Upper lobe of left lung (tissue), 6 donors: ENCODE data around the gene CAMK2G. TPM values are rescaled to one million over a fixed set of nuclear protein-coding genes. Genes with fewer than 3 reads are reported as not detected.

ENCODE experiments used
- ATAC-seq, 2 donors: fragments of 200-7000 bp; cut with Tn5 transposase; one replicate each; pipeline ENCODE4 v1.9.1; 2022; ENCODE audit warnings: mild to moderate bottlenecking in 2 of 2, moderate library complexity in 2 of 2; ENCODE audit not compliant: low FRiP score in 2 of 2
- DNase-seq, 2 donors: peaks; one replicate each; pipeline ENCODE4 v3.0.0-alpha.2; 2019 to 2020
- H3K27ac ChIP-seq, 4 donors: fragments of 200-600 bp; sonication (generic); one replicate each; pipeline ENCODE4 v1.5.1; 2016 to 2019
- H3K27me3 ChIP-seq, 4 donors: fragments of 200-600 bp; sonication (generic); one replicate each; pipeline ENCODE4 v1.5.1; 2017 to 2019
- H3K36me3 ChIP-seq, 4 donors: fragments of 200-600 bp; sonication (generic); one replicate each; pipeline ENCODE4 v1.5.1; 2016 to 2019
- H3K4me1 ChIP-seq, 4 donors: fragments of 200-600 bp; sonication (generic); one replicate each; pipeline ENCODE4 v1.5.1; 2018 to 2019
- H3K4me3 ChIP-seq, 4 donors: fragments of 200-600 bp; sonication (generic); one replicate each; pipeline ENCODE4 v1.5.1; 2017 to 2019; ENCODE audit warnings: mild to moderate bottlenecking in 2 of 4, moderate library complexity in 1 of 4
- H3K9me3 ChIP-seq, 4 donors: fragments of 200-600 bp; sonication (generic); one replicate each; pipeline ENCODE4 v1.5.1; 2018 to 2019
- EP300 ChIP-seq, 4 donors: sonication (generic); formaldehyde crosslinking; IDR thresholded peaks; one replicate each; pipeline ENCODE4 v1.5.1; 2017; ENCODE audit warnings: antibody characterized with exemption in 4 of 4, control low read depth in 2 of 4
- POLR2A ChIP-seq, 4 donors: fragments of 450-650 bp; IDR thresholded peaks; one replicate each; pipeline ENCODE4 v1.5.1; 2016 to 2017; ENCODE audit warnings: antibody characterized with exemption in 4 of 4, mild to moderate bottlenecking in 2 of 4
- POLR2AphosphoS5 ChIP-seq, 2 donors: sonication (generic); formaldehyde crosslinking; IDR thresholded peaks; one replicate each; pipeline ENCODE4 v1.5.1; 2017; ENCODE audit warnings: antibody characterized with exemption in 2 of 2
- WGBS, 2 donors: methylation state at CpG; one replicate each; pipeline ENCODE4 v1.1.5; 2017 to 2018; 5-methylcytosine and 5-hydroxymethylcytosine counted together
- total RNA-seq, 6 donors: library from RNA; depleted of rRNA in 4 of 6; stranded (reverse); fragments of >200 nt in 4 of 6; gene quantifications; one replicate each; pipeline versions ENCODE4 v1.1.0 to v1.2.1, GENCODE V29; 2016 to 2021
- TF ChIP-seq, protein P1 (sequence below), 6 experiments: fragments of 450-650 bp in 4 of 6; fragments of 200-600 bp in 2 of 6; sonication (generic) in 2 of 6; IDR thresholded peaks; one replicate each; pipeline ENCODE4 v1.5.1; 2016 to 2019; ENCODE audit warnings: antibody characterized with exemption in 6 of 6
- donor health status: DM: no; HTN: no; CAD: no; lungs with moderate emphysema.
- donor health status: DM: no; HTN: yes; CAD: no; lungs with severe emphysema.

CAMK2G gene
- total RNA-seq, 6 donors from 2014 or later, result 25.7 to 52.3 (median 43.0) TPM

DNA sequence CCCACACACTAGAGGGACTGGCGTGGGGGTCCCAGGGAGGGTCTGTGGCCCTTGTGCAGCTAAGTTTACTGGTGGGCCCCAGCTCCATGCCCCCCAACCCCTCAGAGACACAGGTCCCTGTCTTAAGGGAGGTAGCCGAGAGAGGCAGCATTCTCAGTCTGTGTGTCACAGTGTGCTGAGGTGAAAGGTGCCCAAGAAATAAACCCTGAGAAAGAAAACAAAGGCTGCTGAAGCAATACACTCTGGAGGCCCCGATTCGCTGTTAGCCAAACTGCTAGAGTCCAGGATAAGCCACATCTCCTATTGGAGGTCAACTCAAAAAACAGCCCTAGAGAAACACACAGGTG, 34.3 kb downstream of the CAMK2G start:
- ATAC-seq, result no peak
- no peak for DNase-seq
- Histone ChIP-seq H3K4me3 (no peak overlapping the region), H3K27ac (no peak overlapping the region), H3K27me3 (no peaks in the 10 kb centered on the region), H3K9me3 (no peaks in the 10 kb centered on the region), H3K4me1 (peaks cover 0 to 8% (median 5%) of the 10 kb centered on the region in 4 donors), H3K36me3 (peaks cover 8 to 78% (median 68%) of the 10 kb centered on the region in 4 donors)
- 100% methylated on average over 3 to 4 of the region's 4 CpGs for WGBS, 2 donors
- TF ChIP-seq, protein P1, sequence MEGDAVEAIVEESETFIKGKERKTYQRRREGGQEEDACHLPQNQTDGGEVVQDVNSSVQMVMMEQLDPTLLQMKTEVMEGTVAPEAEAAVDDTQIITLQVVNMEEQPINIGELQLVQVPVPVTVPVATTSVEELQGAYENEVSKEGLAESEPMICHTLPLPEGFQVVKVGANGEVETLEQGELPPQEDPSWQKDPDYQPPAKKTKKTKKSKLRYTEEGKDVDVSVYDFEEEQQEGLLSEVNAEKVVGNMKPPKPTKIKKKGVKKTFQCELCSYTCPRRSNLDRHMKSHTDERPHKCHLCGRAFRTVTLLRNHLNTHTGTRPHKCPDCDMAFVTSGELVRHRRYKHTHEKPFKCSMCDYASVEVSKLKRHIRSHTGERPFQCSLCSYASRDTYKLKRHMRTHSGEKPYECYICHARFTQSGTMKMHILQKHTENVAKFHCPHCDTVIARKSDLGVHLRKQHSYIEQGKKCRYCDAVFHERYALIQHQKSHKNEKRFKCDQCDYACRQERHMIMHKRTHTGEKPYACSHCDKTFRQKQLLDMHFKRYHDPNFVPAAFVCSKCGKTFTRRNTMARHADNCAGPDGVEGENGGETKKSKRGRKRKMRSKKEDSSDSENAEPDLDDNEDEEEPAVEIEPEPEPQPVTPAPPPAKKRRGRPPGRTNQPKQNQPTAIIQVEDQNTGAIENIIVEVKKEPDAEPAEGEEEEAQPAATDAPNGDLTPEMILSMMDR (IDR thresholded peaks at IDR 0.05), result no peak

GRCh38 chr10:73839276-73839966, 34.9 kb downstream of the CAMK2G start:
- DNase-seq (peak in 1 of 2 donors; percentile 74), ATAC-seq (no peak)
- H3K27ac ChIP-seq, result no peak overlapping the region
- H3K36me3 ChIP-seq, result peaks cover 8 to 83% (median 66%) of the 10 kb centered on the region in 4 donors
- H3K4me3 ChIP-seq, result no peak overlapping the region
- peaks cover 0 to 8% (median 5%) of the 10 kb centered on the region in 4 donors for H3K4me1 ChIP-seq
- 93 to 97% methylated on average over 9 to 31 of the region's 40 CpGs for WGBS, 2 donors
- H3K9me3 ChIP-seq, result no peaks in the 10 kb centered on the region
- TF ChIP-seq POLR2A (IDR thresholded peaks at IDR 0.05) (no peak), EP300 (IDR thresholded peaks at IDR 0.05) (no peak), POLR2AphosphoS5 (IDR thresholded peaks at IDR 0.05) (no peak)
- TF ChIP-seq, protein P1 (IDR thresholded peaks at IDR 0.05), result no peak
- no peaks in the 10 kb centered on the region for H3K27me3 ChIP-seq

- no peak overlapping the region for H3K4me3 ChIP-seq
- no peaks in the 10 kb centered on the region for H3K9me3 ChIP-seq
- peaks cover 0 to 5% (median 5%) of the 10 kb centered on the region in 4 donors for H3K4me1 ChIP-seq
- no peak overlapping the region for H3K27ac ChIP-seq
- ATAC-seq (no peak), DNase-seq (no peak)
- no peaks in the 10 kb centered on the region for H3K27me3 ChIP-seq
- 93 to 98% methylated on average over 6 to 8 of the region's 8 CpGs for WGBS, 2 donors
- H3K36me3 ChIP-seq, result peaks cover 8 to 77% (median 66%) of the 10 kb centered on the region in 4 donors
- no peak for TF ChIP-seq EP300 (IDR thresholded peaks at IDR 0.05)
- TF ChIP-seq, protein P1 (IDR thresholded peaks at IDR 0.05), result no peak
- TF ChIP-seq POLR2AphosphoS5 (IDR thresholded peaks at IDR 0.05), result no peak
- no peak for TF ChIP-seq POLR2A (IDR thresholded peaks at IDR 0.05)
These were observed 35.5 kb downstream of the CAMK2G start for GRCh38 chr10:73838827-73839226.

DNA sequence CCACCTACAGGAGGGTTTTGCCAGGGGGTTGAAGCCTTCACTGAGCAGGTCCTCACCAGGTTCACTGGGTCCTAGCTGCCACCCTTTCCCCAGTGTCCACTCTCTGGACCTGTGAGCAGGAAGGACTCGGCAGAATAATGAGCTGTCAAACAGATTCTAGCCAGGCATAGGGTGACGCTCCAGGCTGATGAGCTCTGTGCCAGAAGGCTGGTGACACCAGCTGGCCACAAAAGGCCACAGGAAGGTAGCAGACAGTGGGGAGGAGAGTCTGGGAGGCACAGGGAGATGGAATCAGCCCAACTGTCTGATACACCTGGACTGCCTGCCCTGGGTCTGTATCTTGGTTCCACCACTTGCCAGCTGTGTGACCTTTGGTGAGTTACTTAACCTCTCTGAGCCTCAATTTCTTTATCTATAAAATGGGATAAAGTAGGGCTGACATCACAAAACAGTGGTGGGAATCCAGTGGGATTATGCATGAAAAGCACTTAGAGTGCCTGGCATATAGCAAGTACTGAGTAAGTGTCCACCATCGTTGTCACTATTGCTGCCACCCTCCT, 36.3 kb downstream of the CAMK2G start:
- Histone ChIP-seq H3K27me3 (no peaks in the 10 kb centered on the region), H3K36me3 (peaks cover 8 to 73% (median 63%) of the 10 kb centered on the region in 4 donors), H3K27ac (no peak overlapping the region), H3K9me3 (no peaks in the 10 kb centered on the region), H3K4me1 (no peaks in the 10 kb centered on the region), H3K4me3 (no peak overlapping the region)
- DNase-seq (no peak), ATAC-seq (no peak)
- 90 to 100% methylated on average over 3 of the region's 3 CpGs for WGBS, 2 donors
- TF ChIP-seq EP300 (IDR thresholded peaks at IDR 0.05), result no peak
- no peak for TF ChIP-seq POLR2A (IDR thresholded peaks at IDR 0.05)
- TF ChIP-seq, protein P1 (IDR thresholded peaks at IDR 0.05), result no peak
- no peak for TF ChIP-seq POLR2AphosphoS5 (IDR thresholded peaks at IDR 0.05)

DNA sequence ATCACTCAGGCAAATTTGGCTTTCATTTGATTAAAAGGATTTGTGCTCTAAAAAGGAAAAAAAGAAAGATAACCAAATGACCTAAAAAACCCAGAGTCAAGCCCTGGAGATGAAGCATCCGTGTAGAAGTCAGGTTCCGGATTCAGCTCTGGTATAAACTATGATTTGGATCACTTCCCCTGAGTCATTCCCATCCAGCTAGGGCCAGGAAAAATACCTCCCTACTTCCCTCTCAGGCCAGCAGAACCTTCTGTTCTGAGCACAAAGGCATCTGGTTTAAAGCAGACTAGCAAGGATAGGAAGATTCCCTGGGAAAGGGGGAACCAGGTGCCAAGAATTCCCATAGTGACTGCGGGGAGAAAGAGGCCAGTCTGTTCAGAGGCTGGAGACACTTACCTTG, 37.3 kb downstream of the CAMK2G start:
- Histone ChIP-seq H3K9me3 (no peaks in the 10 kb centered on the region), H3K4me1 (no peaks in the 10 kb centered on the region), H3K36me3 (peaks cover 7 to 66% (median 55%) of the 10 kb centered on the region in 4 donors), H3K27ac (peak overlapping the region in 2 of 4 donors; percentile 8 to 13), H3K27me3 (no peaks in the 10 kb centered on the region), H3K4me3 (no peak overlapping the region)
- no peak for ATAC-seq
- TF ChIP-seq, protein P1 (IDR thresholded peaks at IDR 0.05), result no peak
- no peak for TF ChIP-seq POLR2AphosphoS5 (IDR thresholded peaks at IDR 0.05)
- TF ChIP-seq EP300 (IDR thresholded peaks at IDR 0.05), result no peak
- TF ChIP-seq POLR2A (IDR thresholded peaks at IDR 0.05), result no peak
- 85 to 89% methylated on average over 3 of the region's 3 CpGs for WGBS, 2 donors
- no peak for DNase-seq
